ENCODE data around the gene SYTL5.

SYTL5 gene

GRCh38 chrX:38085813-38086212 is 79.5 kb downstream of the SYTL5 start:
- no peak overlapping the region for H3K27ac ChIP-seq
- no peak overlapping the region for H3K4me3 ChIP-seq

- H3K27ac ChIP-seq, result no peak overlapping the region
- H3K4me3 ChIP-seq, result no peak overlapping the region
These were observed 80.3 kb downstream of the SYTL5 start for GRCh38 chrX:38086451-38087215.

GRCh38 chrX:38087594-38087993 is 81.2 kb downstream of the SYTL5 start:
- Histone ChIP-seq H3K4me3 (no peak overlapping the region), H3K27ac (no peak overlapping the region)

DNA sequence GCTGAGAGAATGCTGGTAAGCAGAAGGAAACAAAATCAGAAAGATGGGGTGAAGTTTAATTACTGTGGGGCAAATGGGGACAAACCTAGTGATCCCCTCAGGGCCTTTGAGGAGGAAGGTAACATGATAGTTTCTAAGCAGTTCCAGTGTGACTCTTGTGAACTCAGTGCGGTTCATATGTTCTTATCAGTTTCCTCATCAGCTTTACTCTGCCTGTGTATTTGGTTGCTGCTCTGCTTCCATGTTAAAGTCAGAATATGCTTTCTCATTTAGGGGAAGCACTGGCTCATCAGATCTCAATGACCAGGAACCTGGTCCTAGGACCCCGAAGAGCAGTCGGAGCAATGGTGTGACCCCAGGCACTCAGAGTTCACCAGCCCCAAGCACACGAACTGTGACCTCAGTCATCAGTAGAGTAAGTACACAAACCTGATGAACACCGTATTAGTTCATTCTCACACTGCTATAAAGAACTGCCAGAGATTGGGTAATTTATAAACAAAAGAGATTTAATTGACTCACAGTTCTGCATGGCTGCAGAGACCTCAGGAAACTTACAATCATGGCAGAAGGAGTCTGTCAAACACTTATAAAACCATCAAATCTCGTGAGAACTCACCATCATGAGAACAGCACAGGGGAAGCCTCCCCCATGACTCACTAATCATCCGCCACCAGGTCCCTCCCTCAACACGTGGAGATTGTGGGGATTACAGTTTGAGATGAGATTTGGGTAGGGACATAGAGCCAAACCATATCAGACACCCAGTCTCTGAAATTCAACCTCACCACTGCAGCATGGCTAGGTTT is 83.0 kb downstream of the SYTL5 start:
- Histone ChIP-seq H3K4me3 (no peak overlapping the region), H3K27ac (no peak overlapping the region)

- no peak overlapping the region for H3K4me3 ChIP-seq
- no peak overlapping the region for H3K27ac ChIP-seq
These were observed 89.7 kb downstream of the SYTL5 start for GRCh38 chrX:38095971-38096529.

DNA sequence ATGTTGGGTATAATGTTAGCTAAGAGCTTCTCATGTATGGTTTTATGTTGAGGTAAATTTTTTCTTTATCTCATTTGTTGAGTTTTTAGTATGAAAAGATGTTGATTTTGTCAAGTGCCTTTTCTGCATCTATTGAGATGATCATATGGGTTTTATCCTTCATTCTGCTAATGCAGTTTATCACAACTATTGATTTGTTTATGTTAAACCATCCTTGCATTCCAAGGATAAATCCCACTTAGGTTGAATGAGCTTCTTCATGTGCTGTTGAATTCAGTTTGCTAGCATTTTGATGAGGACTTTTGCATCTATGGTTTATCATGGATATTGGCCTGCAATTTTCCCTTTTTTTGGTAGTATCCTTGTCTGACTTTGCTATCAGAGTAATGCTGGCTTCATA is 93.3 kb downstream of the SYTL5 start:
- no peak overlapping the region for H3K4me3 ChIP-seq

GRCh38 chrX:38102240-38102639 is 95.9 kb downstream of the SYTL5 start:
- no peak overlapping the region for H3K27ac ChIP-seq
- no peak overlapping the region for H3K4me3 ChIP-seq

More for the DNA sequence above, 93.3 kb downstream of the SYTL5 start:
- no peak overlapping the region for H3K27ac ChIP-seq

- H3K4me3 ChIP-seq, result no peak overlapping the region
- H3K27ac ChIP-seq, result no peak overlapping the region
These were observed 96.5 kb downstream of the SYTL5 start for GRCh38 chrX:38102875-38103274.

- Histone ChIP-seq H3K4me3 (no peak overlapping the region), H3K27ac (no peak overlapping the region)
These were observed 97.8 kb downstream of the SYTL5 start for GRCh38 chrX:38103857-38104812.

- Histone ChIP-seq H3K27ac (no peak overlapping the region), H3K4me3 (no peak overlapping the region)
These were observed 98.9 kb downstream of the SYTL5 start for GRCh38 chrX:38105216-38105725.

- Histone ChIP-seq H3K27ac (no peak overlapping the region), H3K4me3 (no peak overlapping the region)
These were observed 100.8 kb downstream of the SYTL5 start for GRCh38 chrX:38106991-38107655.

GRCh38 chrX:38108364-38108763 is 102.0 kb downstream of the SYTL5 start:
- Histone ChIP-seq H3K4me3 (no peak overlapping the region), H3K27ac (no peak overlapping the region)

GRCh38 chrX:38109042-38109898 is 102.9 kb downstream of the SYTL5 start:
- no peak overlapping the region for H3K27ac ChIP-seq

GRCh38 chrX:38110231-38110630 is 103.9 kb downstream of the SYTL5 start:
- Histone ChIP-seq H3K27ac (no peak overlapping the region), H3K4me3 (no peak overlapping the region)

More at GRCh38 chrX:38109042-38109898, 102.9 kb downstream of the SYTL5 start:
- no peak overlapping the region for H3K4me3 ChIP-seq

GRCh38 chrX:38111196-38111595 is 104.8 kb downstream of the SYTL5 start:
- Histone ChIP-seq H3K4me3 (no peak overlapping the region), H3K27ac (no peak overlapping the region)

- Histone ChIP-seq H3K27ac (no peak overlapping the region), H3K4me3 (no peak overlapping the region)
These were observed 106.2 kb downstream of the SYTL5 start for GRCh38 chrX:38112566-38112965.

- Histone ChIP-seq H3K4me3 (no peak overlapping the region), H3K27ac (no peak overlapping the region)
These were observed 110.4 kb downstream of the SYTL5 start for GRCh38 chrX:38116706-38117105.

DNA sequence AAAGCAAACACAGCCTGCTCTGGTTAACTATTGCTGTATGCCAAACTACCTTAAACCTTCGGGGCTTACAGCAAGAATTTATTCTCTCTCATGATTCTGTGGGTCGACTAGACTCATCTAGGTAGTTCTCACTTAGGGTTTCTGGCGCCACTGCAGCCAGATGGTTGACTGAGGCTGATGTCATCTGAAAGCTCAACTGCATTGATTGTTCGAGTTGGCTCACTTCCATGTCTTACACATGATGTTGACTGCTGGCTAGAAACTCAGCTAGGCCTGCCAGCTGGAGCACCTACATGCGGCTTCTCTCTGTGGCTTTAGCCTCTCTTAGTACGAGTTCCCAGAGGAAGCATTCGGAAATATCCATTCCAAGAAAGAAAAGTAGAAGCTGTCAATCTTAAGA is 111.1 kb downstream of the SYTL5 start:
- H3K27ac ChIP-seq, result no peak overlapping the region
- no peak overlapping the region for H3K4me3 ChIP-seq
